ENCODE measurements around the gene RRP36. TPM values are rescaled to one million over a fixed set of nuclear protein-coding genes. Genes with fewer than 3 reads are reported as not detected.

The RRP36 gene
- total RNA-seq, 1 experiment from 2014 or later: 115 TPM

- CTCF ChIA-PET: no interaction called here
- Histone ChIP-seq H3K4me3 (ENCODE audit: low read depth, low read length, poor library complexity, severe bottlenecking) (no peak overlapping the region), H3K27me3 (replicated peaks; ENCODE audit: insufficient read depth, low read depth, low read length, poor library complexity) (no peaks in the 10 kb centered on the region), H3K27ac (ENCODE audit: low read depth, low read length, poor library complexity, severe bottlenecking) (no peak overlapping the region), H3K36me3 (ENCODE audit: insufficient read depth, low read length, poor library complexity, severe bottlenecking) (peaks cover 35% of the 10 kb centered on the region), H3K9me3 (ENCODE audit: low read depth, low read length, poor library complexity, severe bottlenecking) (no peaks in the 10 kb centered on the region), H3K4me1 (ENCODE audit: insufficient read depth, low read length, poor library complexity, severe bottlenecking) (peaks cover 15% of the 10 kb centered on the region)
- TF ChIP-seq CTCF (conservative IDR thresholded peaks at IDR 0.05; ENCODE audit: low read depth, low read length) (no peak), EZH2 (IDR thresholded peaks at IDR 0.05; ENCODE audit: borderline replicate concordance, low read depth, low read length, poor library complexity, severe bottlenecking) (no peak)
- intact Hi-C loops (cut with micrococcal nuclease; ENCODE audit: unreplicated experiment): no loop called here
- no peak for DNase-seq (ENCODE audit: low spot score)
- BruUV-seq (replicated peaks): no TSS peak
- POLR2A ChIA-PET (ENCODE audit: low non-redundant PET): no interaction called here
Measured at GRCh38 chr6:43019152-43019551, 2.3 kb upstream of the RRP36 start.

- BruUV-seq (replicated peaks): no TSS peak
- Histone ChIP-seq H3K36me3 (ENCODE audit: insufficient read depth, low read length, poor library complexity, severe bottlenecking) (peaks cover 45% of the 10 kb centered on the region), H3K27ac (ENCODE audit: low read depth, low read length, poor library complexity, severe bottlenecking) (peak overlapping the region; percentile 76), H3K27me3 (replicated peaks; ENCODE audit: insufficient read depth, low read depth, low read length, poor library complexity) (no peaks in the 10 kb centered on the region), H3K4me3 (ENCODE audit: low read depth, low read length, poor library complexity, severe bottlenecking) (no peak overlapping the region), H3K9me3 (ENCODE audit: low read depth, low read length, poor library complexity, severe bottlenecking) (no peaks in the 10 kb centered on the region), H3K4me1 (ENCODE audit: insufficient read depth, low read length, poor library complexity, severe bottlenecking) (peaks cover 15% of the 10 kb centered on the region)
- TF ChIP-seq CTCF (conservative IDR thresholded peaks at IDR 0.05; ENCODE audit: low read depth, low read length) (no peak), EZH2 (IDR thresholded peaks at IDR 0.05; ENCODE audit: borderline replicate concordance, low read depth, low read length, poor library complexity, severe bottlenecking) (no peak)
- CTCF ChIA-PET: no interaction called here
- DNase-seq (ENCODE audit: low spot score): no peak
- POLR2A ChIA-PET (ENCODE audit: low non-redundant PET): interaction anchor here (0.6 kb wide), 1 partner anchor 20 kb away, joined by 4 read pairs; no protein-coding TSS in a partner anchor
- intact Hi-C loops (cut with micrococcal nuclease; ENCODE audit: unreplicated experiment): no loop called here
Measured at GRCh38 chr6:43020052-43020705, 1.2 kb upstream of the RRP36 start.

- H3K36me3 ChIP-seq (ENCODE audit: insufficient read depth, low read length, poor library complexity, severe bottlenecking): peaks cover 49% of the 10 kb centered on the region
- H3K4me3 ChIP-seq (ENCODE audit: low read depth, low read length, poor library complexity, severe bottlenecking): peak overlapping the region; percentile 93
- DNase-seq (ENCODE audit: low spot score): peak; percentile 56
- ChIA-PET CTCF (no interaction called here), POLR2A (ENCODE audit: low non-redundant PET) (interaction anchor here (0.6 to 0.7 kb wide), 3 partner anchors 42 to 1331 kb away, joined by 3 to 9 read pairs (median 7); partner anchors contain the start of gene PEX6)
- BruUV-seq (replicated peaks): no TSS peak
- H3K4me1 ChIP-seq (ENCODE audit: insufficient read depth, low read length, poor library complexity, severe bottlenecking): peaks cover 15% of the 10 kb centered on the region
- H3K27ac ChIP-seq (ENCODE audit: low read depth, low read length, poor library complexity, severe bottlenecking): peak overlapping the region; percentile 76
- TF ChIP-seq EZH2 (IDR thresholded peaks at IDR 0.05; ENCODE audit: borderline replicate concordance, low read depth, low read length, poor library complexity, severe bottlenecking) (no peak), CTCF (conservative IDR thresholded peaks at IDR 0.05; ENCODE audit: low read depth, low read length) (no peak)
- H3K9me3 ChIP-seq (ENCODE audit: low read depth, low read length, poor library complexity, severe bottlenecking): no peaks in the 10 kb centered on the region
- intact Hi-C loops (cut with micrococcal nuclease; ENCODE audit: unreplicated experiment): no loop called here
- no peaks in the 10 kb centered on the region for H3K27me3 ChIP-seq (replicated peaks; ENCODE audit: insufficient read depth, low read depth, low read length, poor library complexity)
Measured at GRCh38 chr6:43020847-43021246, 576 bp upstream of the RRP36 start.
